ENCODE data around the gene PAK1. TPM values are rescaled to one million over a fixed set of nuclear protein-coding genes. Genes with fewer than 3 reads are reported as not detected.

The PAK1 gene
- total and polyA plus RNA-seq, 10 of the 15 experiments (the other 5 are each of a cell fraction or from before 2014, with no cell fraction given): 43.8 to 321 (median 110) TPM

GRCh38 chr11:77512092-77512491, 38.2 kb upstream of the PAK1 start (continued):
- TF ChIP-seq, protein P1, sequence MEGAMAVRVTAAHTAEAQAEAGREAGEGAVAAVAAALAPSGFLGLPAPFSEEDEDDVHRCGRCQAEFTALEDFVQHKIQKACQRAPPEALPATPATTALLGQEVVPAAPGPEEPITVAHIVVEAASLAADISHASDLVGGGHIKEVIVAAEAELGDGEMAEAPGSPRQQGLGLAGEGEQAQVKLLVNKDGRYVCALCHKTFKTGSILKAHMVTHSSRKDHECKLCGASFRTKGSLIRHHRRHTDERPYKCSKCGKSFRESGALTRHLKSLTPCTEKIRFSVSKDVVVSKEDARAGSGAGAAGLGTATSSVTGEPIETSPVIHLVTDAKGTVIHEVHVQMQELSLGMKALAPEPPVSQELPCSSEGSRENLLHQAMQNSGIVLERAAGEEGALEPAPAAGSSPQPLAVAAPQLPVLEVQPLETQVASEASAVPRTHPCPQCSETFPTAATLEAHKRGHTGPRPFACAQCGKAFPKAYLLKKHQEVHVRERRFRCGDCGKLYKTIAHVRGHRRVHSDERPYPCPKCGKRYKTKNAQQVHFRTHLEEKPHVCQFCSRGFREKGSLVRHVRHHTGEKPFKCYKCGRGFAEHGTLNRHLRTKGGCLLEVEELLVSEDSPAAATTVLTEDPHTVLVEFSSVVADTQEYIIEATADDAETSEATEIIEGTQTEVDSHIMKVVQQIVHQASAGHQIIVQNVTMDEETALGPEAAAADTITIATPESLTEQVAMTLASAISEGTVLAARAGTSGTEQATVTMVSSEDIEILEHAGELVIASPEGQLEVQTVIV (IDR thresholded peaks at IDR 0.05; ENCODE audit: borderline replicate concordance, partially characterized antibody): no peak
- TF ChIP-seq IKZF2 (IDR thresholded peaks at IDR 0.05) (no peak), E2F4 (IDR thresholded peaks at IDR 0.05; ENCODE audit: low read depth, low read length) (no peak), SIX5 (IDR thresholded peaks at IDR 0.05; ENCODE audit: low read depth, low read length, severe bottlenecking) (no peak), CTCF (IDR thresholded peaks at IDR 0.05 in 2 of 3, conservative IDR thresholded peaks at IDR 0.05 in 1 of 3; ENCODE audit: control insufficient read depth in 2 of 3, extremely low read depth in 1 of 3, insufficient read depth in 1 of 3, low read depth in 3 of 3, low read length in 3 of 3) (no peak)

DNA sequence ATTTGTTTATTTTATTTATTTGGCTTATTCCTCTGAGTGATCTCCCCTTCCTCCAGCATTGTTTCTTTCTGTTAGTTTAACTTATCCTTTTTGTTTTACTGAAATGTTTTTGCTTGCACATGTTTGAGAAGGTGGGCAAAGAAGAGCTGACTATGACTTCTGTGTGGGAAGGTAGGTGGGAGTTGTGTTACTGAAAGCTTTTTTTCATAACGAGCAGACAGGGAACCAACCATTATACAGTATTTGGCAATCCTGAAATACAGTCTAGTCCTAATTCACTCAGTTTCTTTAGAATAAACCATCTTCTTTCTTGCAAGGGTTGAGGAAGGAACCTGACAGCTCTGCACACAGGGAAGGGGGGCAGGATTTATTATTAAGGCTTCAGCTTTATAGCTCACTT, 37.0 kb upstream of the PAK1 start:
- no TSS peak for BruUV-seq (replicated peaks)
- Histone ChIP-seq H3K4me3 (no peak overlapping the region), H3K9ac (ENCODE audit: control insufficient read depth, insufficient read depth, low read length) (no peak overlapping the region), H3K9me3 (replicated peaks; ENCODE audit: control insufficient read depth, insufficient read depth, low read length) (no peaks in the 10 kb centered on the region), H3K27me3 (replicated peaks in 1 of 2; ENCODE audit: control insufficient read depth in 2 of 2, insufficient read depth in 2 of 2, low read length in 1 of 2) (no peaks in the 10 kb centered on the region; a peak in 1 of 4 replicates), H3K27ac (ENCODE audit: control insufficient read depth, insufficient read depth) (no peak overlapping the region), H3K4me2 (ENCODE audit: control insufficient read depth, insufficient read depth) (no peak overlapping the region), H2AFZ (ENCODE audit: control insufficient read depth, low read depth, low read length) (no peak overlapping the region), H4K20me1 (ENCODE audit: control insufficient read depth, insufficient read depth) (no peaks in the 10 kb centered on the region), H3K4me1 (ENCODE audit: control insufficient read depth, insufficient read depth, low read length) (no peaks in the 10 kb centered on the region), H3K36me3 (ENCODE audit: control insufficient read depth in 2 of 2, insufficient read depth in 2 of 2, low read length in 1 of 2) (no peaks in the 10 kb centered on the region), H3K79me2 (ENCODE audit: control insufficient read depth, insufficient read depth, low read length) (no peaks in the 10 kb centered on the region)
- ChIA-PET POLR2A (interaction anchor here (0.6 kb wide), 1 partner anchor 32 kb away, joined by 3 read pairs; no protein-coding TSS in a partner anchor), SMC1A (ENCODE audit: uncharacterized antibody, unreplicated experiment) (interaction anchor here (0.8 to 1.1 kb wide), 3 partner anchors 36 to 225 kb away, joined by 3 read pairs; no protein-coding TSS in a partner anchor), CTCF (interaction anchor here (1.3 kb wide), 1 partner anchor 23 kb away, joined by 3 read pairs; no protein-coding TSS in a partner anchor), RAD21 (ENCODE audit: unreplicated experiment) (no interaction called here)
- DNase-seq (ENCODE audit: low read depth, low spot score): no peak
- no peak for FAIRE-seq
- TF ChIP-seq SIN3A (IDR thresholded peaks at IDR 0.05; ENCODE audit: low read depth, low read length) (no peak), GATAD2B (conservative IDR thresholded peaks at IDR 0.05; ENCODE audit: low read depth) (no peak), DPF2 (IDR thresholded peaks at IDR 0.05) (no peak), IRF5 (IDR thresholded peaks at IDR 0.05; ENCODE audit: borderline replicate concordance) (no peak), FOXM1 (IDR thresholded peaks at IDR 0.05; ENCODE audit: low read depth, low read length) (no peak), PAX5 (IDR thresholded peaks at IDR 0.05; ENCODE audit: borderline replicate concordance, low read depth, low read length) (no peak), TAF1 (IDR thresholded peaks at IDR 0.05; ENCODE audit: borderline replicate concordance, low read depth, low read length) (no peak), RFX5 (IDR thresholded peaks at IDR 0.05; ENCODE audit: low read depth, low read length) (no peak)
- TF ChIP-seq, protein P2, sequence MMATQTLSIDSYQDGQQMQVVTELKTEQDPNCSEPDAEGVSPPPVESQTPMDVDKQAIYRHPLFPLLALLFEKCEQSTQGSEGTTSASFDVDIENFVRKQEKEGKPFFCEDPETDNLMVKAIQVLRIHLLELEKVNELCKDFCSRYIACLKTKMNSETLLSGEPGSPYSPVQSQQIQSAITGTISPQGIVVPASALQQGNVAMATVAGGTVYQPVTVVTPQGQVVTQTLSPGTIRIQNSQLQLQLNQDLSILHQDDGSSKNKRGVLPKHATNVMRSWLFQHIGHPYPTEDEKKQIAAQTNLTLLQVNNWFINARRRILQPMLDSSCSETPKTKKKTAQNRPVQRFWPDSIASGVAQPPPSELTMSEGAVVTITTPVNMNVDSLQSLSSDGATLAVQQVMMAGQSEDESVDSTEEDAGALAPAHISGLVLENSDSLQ (IDR thresholded peaks at IDR 0.05): no peak
- in situ Hi-C loops (cut with MboI) (no loop called here), intact Hi-C loops (cut with micrococcal nuclease; ENCODE audit: unreplicated experiment) (no loop called here)
- no peak for ATAC-seq
- 4% methylated on average over 1 of the region's 1 CpG for WGBS (ENCODE audit: insufficient coverage, insufficient replicate concordance, low lambda C conversion rate, missing lambda C conversion rate)

Measured in GM12878 (cell line).